Measurements from ENCODE around the gene KLF5. TPM values are rescaled to one million over a fixed set of nuclear protein-coding genes. Genes with fewer than 3 reads are reported as not detected.

Gene KLF5
- polyA plus RNA-seq, 1 experiment, result 11.2 TPM

DNA sequence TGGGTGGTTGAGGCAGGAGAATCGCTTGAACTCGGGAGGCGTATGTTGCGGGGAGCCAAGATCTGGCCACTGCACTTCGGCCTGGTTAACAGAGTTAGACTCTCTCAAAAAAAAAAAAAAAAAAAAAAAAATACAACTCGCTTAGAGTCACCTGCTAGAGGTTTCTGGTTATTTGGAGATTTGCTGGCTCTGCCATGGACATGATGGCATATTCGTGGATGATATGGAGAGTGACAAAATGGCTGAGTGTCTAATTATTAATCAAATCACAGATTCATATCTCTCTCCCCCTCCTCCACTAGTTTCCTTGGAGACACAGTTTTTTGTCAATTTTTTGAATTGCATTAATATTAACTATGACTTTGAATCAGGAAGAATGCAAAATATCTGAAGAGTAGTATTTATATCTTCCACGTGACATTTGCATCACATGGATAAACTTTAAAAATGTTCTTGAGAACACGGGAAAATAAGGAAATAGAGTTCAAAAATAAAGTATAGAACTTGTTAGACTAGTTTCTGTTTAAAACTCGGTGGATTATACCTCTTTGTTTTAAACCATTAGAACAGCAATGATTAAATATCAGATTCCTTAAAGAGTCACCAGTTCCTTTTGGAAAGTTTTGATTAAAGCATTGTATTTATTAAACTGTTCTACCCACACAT, 47.8 kb downstream of the KLF5 start:
- POLR2A ChIA-PET, result no interaction called here
- TF ChIP-seq, protein P1, sequence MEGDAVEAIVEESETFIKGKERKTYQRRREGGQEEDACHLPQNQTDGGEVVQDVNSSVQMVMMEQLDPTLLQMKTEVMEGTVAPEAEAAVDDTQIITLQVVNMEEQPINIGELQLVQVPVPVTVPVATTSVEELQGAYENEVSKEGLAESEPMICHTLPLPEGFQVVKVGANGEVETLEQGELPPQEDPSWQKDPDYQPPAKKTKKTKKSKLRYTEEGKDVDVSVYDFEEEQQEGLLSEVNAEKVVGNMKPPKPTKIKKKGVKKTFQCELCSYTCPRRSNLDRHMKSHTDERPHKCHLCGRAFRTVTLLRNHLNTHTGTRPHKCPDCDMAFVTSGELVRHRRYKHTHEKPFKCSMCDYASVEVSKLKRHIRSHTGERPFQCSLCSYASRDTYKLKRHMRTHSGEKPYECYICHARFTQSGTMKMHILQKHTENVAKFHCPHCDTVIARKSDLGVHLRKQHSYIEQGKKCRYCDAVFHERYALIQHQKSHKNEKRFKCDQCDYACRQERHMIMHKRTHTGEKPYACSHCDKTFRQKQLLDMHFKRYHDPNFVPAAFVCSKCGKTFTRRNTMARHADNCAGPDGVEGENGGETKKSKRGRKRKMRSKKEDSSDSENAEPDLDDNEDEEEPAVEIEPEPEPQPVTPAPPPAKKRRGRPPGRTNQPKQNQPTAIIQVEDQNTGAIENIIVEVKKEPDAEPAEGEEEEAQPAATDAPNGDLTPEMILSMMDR (IDR thresholded peaks at IDR 0.05; ENCODE audit: low read depth, low read length), result no peak

DNA sequence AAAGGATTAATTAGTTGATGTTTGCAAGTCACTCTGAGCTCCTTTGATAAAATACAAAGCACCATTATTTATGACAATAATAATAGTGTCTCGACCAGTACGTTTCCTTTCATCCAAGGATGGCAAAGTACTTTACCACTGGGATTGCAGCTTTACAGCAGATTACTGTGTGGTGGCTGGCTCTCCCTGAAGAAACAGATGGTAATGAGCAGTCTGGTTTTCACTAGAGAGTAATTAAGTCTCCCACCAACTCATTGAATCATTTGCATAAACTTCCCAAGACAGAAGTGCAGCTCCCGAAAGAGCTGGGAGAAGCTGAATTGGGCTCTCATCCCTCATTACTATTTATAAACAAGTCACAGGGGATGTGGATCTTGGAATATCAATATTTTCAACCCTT, 48.7 kb downstream of the KLF5 start:
- Histone ChIP-seq H3K4me3 (ENCODE audit: low read depth, low read length) (no peak overlapping the region), H3K9me3 (ENCODE audit: control insufficient read depth, insufficient read depth, low read length) (no peaks in the 10 kb centered on the region), H3K27me3 (ENCODE audit: control insufficient read depth, insufficient read depth, low read length) (no peaks in the 10 kb centered on the region), H3K27ac (ENCODE audit: low read depth, low read length) (no peak overlapping the region)
- TF ChIP-seq, protein P1 (IDR thresholded peaks at IDR 0.05; ENCODE audit: low read depth, low read length), result no peak
- POLR2A ChIA-PET, result no interaction called here
- CTCF ChIA-PET, result no interaction called here
- DNase-seq (ENCODE audit: low read depth, low spot score), result no peak

More for the DNA sequence above, 47.8 kb downstream of the KLF5 start:
- no peak overlapping the region for H3K27ac ChIP-seq (ENCODE audit: low read depth, low read length)
- no peak overlapping the region for H3K4me3 ChIP-seq (ENCODE audit: low read depth, low read length)
- no peaks in the 10 kb centered on the region for H3K27me3 ChIP-seq (ENCODE audit: control insufficient read depth, insufficient read depth, low read length)
- CTCF ChIA-PET, result no interaction called here
- H3K9me3 ChIP-seq (ENCODE audit: control insufficient read depth, insufficient read depth, low read length), result no peaks in the 10 kb centered on the region
- no peak for DNase-seq (ENCODE audit: low read depth, low spot score)

DNA sequence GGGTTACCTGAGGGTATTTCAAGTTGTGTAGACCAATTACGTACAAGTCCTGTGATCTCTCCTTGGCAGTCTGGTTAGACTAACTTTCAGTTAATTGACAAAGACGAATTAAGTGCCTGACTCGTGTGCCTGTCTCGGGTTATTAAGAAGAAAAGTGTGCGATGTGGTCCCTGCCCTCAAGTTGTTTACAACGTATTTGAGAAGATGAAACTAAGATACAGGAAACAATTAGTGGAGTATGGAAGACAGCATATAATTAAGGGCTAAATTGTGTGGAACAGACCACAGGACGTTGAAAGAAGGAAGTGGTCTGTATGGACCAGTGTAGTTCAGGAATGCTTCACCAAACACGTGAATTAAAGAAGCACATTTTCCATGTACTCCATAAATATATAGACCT, 49.2 kb downstream of the KLF5 start:
- DNase-seq (ENCODE audit: low read depth, low spot score), result no peak
- Histone ChIP-seq H3K27me3 (ENCODE audit: control insufficient read depth, insufficient read depth, low read length) (no peaks in the 10 kb centered on the region), H3K27ac (ENCODE audit: low read depth, low read length) (no peak overlapping the region), H3K4me3 (ENCODE audit: low read depth, low read length) (no peak overlapping the region), H3K9me3 (ENCODE audit: control insufficient read depth, insufficient read depth, low read length) (no peaks in the 10 kb centered on the region)
- POLR2A ChIA-PET, result no interaction called here
- TF ChIP-seq, protein P1 (IDR thresholded peaks at IDR 0.05; ENCODE audit: low read depth, low read length), result no peak
- CTCF ChIA-PET, result no interaction called here

DNA sequence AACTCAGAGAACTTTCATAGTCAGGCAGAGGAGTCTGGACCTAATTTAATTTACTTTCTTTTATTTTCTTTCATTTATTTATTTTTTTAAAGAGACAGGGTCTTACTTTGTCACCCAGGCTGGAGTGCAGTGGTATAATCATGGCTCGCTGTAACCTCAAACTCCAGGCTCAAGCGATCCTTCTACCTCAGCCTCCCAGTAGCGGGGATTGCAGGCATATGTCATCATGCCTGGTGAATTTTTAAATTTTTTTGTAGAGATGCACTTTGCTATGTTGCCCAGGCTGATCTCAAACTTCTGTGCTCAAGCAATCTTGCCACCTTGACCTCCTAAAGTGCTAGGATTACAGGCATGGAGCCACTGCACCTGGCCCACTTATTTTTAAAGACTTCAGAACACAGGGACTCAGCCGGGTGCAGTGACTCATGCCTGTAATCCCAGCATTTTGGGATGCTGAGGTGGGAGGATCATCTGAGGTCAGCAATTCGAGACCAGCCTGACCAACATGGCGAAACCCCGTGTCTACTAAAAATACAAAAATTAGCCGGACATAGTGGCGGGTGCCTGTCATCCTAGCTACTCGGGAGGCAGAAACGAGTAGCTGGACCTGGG, 50.6 kb downstream of the KLF5 start:
- H3K4me3 ChIP-seq (ENCODE audit: low read depth, low read length), result no peak overlapping the region
- no peaks in the 10 kb centered on the region for H3K27me3 ChIP-seq (ENCODE audit: control insufficient read depth, insufficient read depth, low read length)
- TF ChIP-seq, protein P1 (IDR thresholded peaks at IDR 0.05; ENCODE audit: low read depth, low read length), result no peak
- CTCF ChIA-PET, result interaction anchor here (0.5 kb wide), 1 partner anchor 303 kb away, joined by 3 read pairs; no protein-coding TSS in a partner anchor
- no peak overlapping the region for H3K27ac ChIP-seq (ENCODE audit: low read depth, low read length)
- POLR2A ChIA-PET, result no interaction called here
- DNase-seq (ENCODE audit: low read depth, low spot score), result no peak
- H3K9me3 ChIP-seq (ENCODE audit: control insufficient read depth, insufficient read depth, low read length), result no peaks in the 10 kb centered on the region

DNA sequence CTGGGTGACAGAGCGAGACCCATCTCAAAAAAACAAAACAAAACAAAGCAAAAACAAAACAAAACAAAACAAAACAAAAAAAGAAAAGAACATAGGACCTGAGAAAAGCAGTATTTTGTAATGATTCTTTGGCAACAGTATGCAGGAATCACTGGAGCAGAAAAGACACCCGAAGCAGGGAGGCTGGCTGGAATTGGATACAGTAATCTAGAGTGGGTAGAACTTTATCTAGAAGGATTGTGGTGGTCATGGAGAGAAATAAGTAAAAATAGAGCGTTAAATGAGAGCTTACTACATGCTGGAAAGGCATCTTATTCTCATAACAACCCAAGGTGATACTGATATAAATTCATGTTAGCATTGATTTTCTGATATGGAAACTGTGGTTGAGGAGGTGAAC, 51.2 kb downstream of the KLF5 start:
- Histone ChIP-seq H3K27me3 (ENCODE audit: control insufficient read depth, insufficient read depth, low read length) (no peaks in the 10 kb centered on the region), H3K9me3 (ENCODE audit: control insufficient read depth, insufficient read depth, low read length) (no peaks in the 10 kb centered on the region), H3K4me3 (ENCODE audit: low read depth, low read length) (no peak overlapping the region), H3K27ac (ENCODE audit: low read depth, low read length) (no peak overlapping the region)
- CTCF ChIA-PET, result interaction anchor here (0.5 kb wide), 1 partner anchor 302 kb away, joined by 3 read pairs; no protein-coding TSS in a partner anchor
- POLR2A ChIA-PET, result no interaction called here
- DNase-seq (ENCODE audit: low read depth, low spot score), result no peak
- TF ChIP-seq, protein P1 (IDR thresholded peaks at IDR 0.05; ENCODE audit: low read depth, low read length), result no peak

Data from AG04450 (cell line).